SK-N-SH (cell line): ENCODE data around the gene RNF144B.

ENCODE experiments used
- CTCF ChIP-seq: fragments of 200-600 bp; sonication (generic); IDR thresholded peaks from 2 replicates; pipeline ENCODE4 v1.6.1; 2017; ENCODE audit warnings: antibody characterized with exemption, mild to moderate bottlenecking, moderate library complexity
- ELF1 ChIP-seq: IDR thresholded peaks from 2 replicates; pipeline ENCODE4 v1.4.0; 2012
- GABPA ChIP-seq: IDR thresholded peaks from 2 replicates; pipeline ENCODE4 v1.4.0; 2012; ENCODE audit warnings: low read depth, mild to moderate bottlenecking
- MXI1 ChIP-seq: IDR thresholded peaks from 2 replicates; pipeline ENCODE4 v1.6.1; 2012; ENCODE audit warnings: mild to moderate bottlenecking, low read depth, low read length, improper control_type of control experiment
- POLR2AphosphoS5 ChIP-seq: IDR thresholded peaks from 2 replicates; pipeline ENCODE4 v1.6.1; 2012; ENCODE audit warnings: low read depth, low read length
- RXRA ChIP-seq: IDR thresholded peaks from 2 replicates; pipeline ENCODE4 v1.4.0; 2012; ENCODE audit warnings: low read depth, mild to moderate bottlenecking, borderline replicate concordance
- SIN3A ChIP-seq: IDR thresholded peaks from 2 replicates; pipeline ENCODE4 v1.6.1; 2012; ENCODE audit warnings: low read depth, mild to moderate bottlenecking, low read length, moderate library complexity, borderline replicate concordance
- YY1 ChIP-seq: IDR thresholded peaks from 2 replicates; pipeline ENCODE4 v1.4.0; 2012; ENCODE audit warnings: low read depth, mild to moderate bottlenecking

GRCh38 chr6:18429655-18430297, 42.6 kb downstream of the RNF144B start:
- TF ChIP-seq MXI1 (no peak), POLR2AphosphoS5 (no peak), CTCF (no peak), SIN3A (no peak), RXRA (no peak), YY1 (no peak), ELF1 (no peak), GABPA (no peak)
